Stimulated activated CD4-positive, alpha-beta T cell treated with anti-CD3 and anti-CD28 coated beads, Interleukin-4, amount 100 ng/mL, for 1 hour (primary cell): ENCODE data around the gene BTLA.
"Not testable (repeated sequence)": the region's sequence is repeated elsewhere in the genome, so short reads cannot be mapped to it uniquely, and the experiment has no call there.

ENCODE experiments used
- DNase-seq: peaks from one replicate; pipeline ENCODE4 v3.0.0-alpha.2; 2020

Gene BTLA, protein sequence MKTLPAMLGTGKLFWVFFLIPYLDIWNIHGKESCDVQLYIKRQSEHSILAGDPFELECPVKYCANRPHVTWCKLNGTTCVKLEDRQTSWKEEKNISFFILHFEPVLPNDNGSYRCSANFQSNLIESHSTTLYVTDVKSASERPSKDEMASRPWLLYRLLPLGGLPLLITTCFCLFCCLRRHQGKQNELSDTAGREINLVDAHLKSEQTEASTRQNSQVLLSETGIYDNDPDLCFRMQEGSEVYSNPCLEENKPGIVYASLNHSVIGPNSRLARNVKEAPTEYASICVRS

DNA sequence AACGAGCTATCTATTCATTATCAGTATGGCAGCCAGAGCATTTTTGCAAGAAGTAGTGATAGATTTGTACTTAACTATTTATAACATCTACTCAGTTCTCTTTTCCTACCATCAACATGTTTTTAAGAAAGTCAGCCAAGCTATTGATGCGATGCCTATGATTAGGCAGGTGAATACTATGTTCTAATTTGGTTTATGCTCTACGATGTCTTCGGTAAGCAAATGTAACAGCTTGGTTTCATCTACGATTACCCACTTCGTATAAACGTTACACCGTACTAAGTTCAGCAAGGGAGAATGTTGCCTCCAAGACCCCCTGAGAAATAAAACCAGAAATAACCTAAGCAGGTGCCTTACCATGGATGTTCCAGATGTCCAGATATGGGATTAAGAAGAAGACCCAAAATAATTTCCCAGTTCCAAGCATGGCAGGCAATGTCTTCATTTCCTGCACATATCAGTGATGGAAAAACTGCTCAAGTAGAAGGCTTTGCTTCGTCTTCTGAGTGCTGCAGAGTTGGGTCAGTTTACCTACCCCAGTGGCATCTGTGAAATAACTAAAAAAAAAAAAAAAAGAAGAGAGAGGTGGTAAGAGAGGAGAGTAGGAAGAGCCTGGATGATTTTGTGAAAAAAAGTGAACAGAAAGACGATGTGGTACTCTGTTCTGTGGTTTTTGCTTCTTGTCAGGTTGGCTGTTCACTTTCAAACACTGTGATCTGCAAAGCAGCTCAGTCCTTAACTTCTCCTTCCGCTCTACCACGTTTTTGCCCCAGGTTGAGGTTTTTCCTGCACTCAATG, at the start of gene BTLA:
TSS of gene BTLA (minus strand) at position 559 of the 798 bp plus-strand sequence. CDS start at position 445, 114 bp downstream.
- DNase-seq = no peak

DNA sequence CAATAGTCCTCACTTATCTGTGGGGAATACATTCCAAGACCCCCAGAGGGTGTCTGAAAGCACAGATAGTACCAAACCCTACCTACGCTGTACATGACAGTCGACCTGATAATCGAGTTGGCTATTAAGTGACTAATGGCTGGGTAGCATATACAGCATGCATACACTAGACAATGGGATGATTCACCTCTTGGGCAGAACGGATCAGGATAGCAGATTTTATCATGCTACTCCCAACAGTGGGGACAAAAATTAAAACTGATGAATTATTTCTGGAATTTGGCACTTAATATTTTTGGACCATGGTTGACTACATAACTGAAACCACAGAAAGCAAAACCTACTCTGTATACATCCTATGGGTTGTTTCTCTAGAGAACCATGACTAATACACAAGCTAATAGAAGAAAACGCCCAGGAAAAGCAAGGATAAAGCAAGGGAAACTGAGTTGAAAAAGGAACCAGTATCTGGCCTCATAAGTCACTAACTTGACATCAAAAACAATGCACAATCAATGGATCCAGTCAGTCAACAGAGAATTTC, 47.0 kb upstream of the BTLA start:
- no peak for DNase-seq

DNA sequence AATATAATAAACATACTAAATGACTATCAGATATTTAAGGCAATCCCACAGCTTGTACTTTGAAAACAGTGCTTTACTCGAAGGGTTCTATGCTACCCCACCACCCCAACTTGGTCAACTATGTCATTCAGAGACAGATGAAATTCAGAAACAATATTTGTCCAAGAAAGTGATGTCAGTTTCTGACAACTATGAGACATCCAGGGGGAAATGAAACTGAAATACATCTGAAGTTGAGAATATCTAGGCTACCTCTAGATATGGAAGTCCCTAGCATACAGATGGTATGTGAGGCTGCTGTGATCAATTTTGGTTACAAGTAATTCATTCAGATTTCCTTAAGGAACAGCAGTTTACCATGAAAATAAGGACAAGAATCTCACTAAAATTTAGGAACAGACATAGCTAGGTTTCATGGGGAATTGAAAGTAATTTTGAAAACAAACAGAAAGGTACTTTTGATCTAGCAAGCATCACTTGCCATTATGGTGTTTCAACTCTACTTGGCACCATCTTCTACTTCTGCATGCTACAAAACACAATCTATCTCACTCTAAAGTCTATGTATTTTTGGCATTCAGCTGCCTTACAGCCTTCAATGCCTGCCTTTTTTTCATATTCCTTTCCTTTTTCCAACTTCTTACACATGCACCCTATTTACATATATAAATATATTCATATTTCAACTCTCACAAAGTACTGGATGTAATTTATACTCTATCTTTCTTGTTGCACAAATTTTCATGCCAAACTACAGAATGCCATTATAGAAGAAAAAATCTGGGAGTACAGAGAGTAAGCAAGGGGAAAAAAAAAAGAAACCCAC, 40.8 kb upstream of the BTLA start:
- no peak for DNase-seq

DNA sequence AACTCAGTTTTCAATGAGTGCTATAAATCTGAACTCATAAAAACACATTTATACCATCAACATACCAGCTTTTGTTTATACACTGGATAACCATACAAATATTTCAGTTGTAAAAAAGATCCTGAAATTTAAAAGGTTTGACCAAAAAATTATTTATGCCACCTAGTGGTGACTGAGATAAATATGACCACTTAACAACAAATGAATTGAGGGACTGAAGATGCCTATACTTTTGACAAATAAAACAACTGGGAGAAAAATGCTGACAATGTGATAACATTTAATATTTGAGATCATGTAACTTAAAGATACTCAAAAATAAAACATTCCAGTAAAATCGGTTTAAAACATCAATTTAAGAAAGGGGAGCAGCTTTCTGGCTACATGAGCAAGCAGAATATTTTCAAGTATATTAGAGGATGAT, 32.1 kb upstream of the BTLA start:
- no peak for DNase-seq

DNA sequence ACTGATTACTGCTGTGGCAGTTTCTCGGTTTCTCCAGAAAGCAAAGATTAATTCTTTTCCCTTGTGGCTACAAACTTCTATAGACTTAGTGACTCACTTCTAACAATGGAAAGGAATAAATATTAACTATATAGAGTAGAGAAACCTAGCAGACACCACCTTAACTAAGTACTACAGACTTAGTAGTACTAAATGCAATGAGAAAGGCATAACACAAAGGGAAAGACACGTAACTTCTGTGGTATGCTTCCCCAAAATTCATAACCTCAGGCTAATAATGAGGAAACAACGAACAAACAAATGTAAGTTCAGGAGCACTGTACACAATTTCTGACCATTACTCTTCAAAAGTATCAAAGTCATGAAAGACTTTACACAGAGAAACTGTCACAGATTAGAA, 31.3 kb upstream of the BTLA start:
- DNase-seq = no peak

DNA sequence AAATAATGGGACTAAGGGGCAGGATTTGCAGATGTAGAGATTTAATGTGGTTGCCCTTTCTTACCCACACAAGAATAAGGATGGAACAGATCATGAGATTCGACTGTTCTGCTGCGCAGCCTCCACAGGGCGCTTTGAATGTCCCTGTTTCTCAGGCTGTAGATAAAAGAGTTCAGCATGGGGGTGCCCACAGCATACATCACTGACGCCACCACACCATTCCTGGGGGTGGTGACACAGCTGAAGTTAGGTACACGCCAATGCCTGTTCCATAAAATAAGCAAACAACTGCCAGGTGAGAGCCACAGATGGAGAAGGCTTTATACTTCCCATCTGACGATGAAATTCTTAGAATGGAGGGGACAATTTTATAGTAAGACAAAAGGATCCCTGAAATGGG, 24.9 kb upstream of the BTLA start:
- DNase-seq = not testable (repeated sequence)

DNA sequence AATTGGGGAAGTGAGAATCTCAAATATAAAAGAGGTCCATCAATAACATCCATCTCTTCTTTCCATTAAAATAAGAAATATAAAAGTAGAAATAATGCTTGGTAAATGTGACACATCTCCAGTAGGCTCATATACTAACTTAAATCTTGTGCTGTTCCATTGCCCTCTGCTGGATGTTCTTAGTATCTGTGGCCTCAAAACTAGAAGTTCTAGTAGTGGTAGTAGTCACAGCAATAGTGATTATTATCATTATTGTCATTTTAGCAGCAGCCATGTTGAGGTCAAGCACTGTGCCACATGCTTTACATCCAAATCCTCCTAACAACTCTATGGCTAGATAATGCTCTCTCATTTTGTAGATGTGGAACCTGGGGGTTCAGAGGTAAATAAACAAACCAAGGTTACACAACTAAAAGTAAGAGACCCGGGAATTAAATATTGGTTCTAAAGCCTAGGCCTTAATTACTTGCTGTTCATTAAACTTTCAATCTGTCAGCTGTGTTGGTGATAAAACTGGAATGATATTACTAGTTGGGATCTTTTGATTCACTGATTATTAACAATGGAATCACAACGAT, 20.2 kb upstream of the BTLA start:
- DNase-seq = no peak

DNA sequence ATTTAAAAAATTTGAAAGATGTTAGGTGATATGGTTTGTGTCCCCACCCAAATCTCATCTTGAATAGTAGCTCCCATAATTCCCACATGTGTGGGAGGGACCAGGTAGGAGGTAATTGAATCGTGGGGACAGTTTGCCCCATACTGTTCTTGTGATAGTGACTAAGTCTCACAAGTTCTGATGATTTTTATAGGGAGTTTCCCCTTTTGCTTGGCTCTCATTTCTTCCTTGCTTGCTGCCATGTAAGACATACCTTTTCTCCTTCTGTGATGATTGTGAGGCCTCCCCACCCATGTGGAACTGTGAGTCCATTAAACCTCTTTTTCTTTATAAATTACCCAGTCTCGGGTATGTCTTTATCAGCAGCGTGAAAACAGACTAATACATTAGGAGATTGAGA, 19.7 kb upstream of the BTLA start:
- not testable (repeated sequence) for DNase-seq

DNA sequence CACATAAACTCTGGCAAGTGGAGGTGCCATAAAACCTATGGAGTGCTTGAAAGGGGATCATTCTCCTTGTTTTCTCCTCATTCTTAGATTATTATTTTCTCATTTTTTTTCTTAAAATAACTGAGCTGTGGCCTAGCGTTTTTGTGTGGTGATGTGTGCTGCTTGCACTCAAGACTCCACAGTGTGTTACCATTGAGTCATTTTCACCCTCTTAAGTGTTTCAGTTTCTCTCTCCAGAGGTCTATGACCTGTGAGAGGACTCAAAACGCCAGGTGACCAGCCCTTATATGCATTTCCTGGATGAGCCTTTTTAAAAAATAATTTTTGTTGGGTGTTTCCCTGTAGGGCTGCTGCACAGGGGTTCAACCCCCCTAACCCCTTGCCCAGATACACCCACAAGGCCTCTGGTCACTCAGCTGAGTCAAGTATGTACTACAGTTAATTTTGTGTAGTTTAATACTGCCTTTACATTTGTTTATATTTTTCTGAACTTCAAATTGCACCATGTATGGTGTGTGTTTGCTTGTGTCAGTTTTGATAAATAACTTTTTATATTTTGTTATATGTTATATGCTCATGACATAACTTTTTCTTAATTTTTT, 15.4 kb upstream of the BTLA start:
- DNase-seq = no peak

DNA sequence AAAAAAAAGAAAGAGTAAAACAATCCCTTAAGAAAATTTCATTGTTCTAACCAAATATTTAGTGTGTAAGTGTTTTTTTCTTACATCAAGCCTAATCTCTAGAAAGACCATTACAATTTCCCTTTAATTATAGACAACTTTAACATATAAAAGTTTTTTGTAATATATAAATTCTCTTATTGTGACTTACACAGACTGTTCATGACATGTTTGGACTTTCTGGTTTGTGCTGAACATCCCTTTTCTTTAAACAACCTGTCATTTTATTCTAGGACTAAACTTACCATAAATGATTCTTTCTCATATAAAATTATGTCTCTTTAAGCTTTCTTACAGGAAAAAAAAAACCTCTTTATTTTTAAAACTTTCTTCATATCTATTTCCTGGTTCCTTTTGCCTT, 13.0 kb upstream of the BTLA start:
- DNase-seq = no peak

DNA sequence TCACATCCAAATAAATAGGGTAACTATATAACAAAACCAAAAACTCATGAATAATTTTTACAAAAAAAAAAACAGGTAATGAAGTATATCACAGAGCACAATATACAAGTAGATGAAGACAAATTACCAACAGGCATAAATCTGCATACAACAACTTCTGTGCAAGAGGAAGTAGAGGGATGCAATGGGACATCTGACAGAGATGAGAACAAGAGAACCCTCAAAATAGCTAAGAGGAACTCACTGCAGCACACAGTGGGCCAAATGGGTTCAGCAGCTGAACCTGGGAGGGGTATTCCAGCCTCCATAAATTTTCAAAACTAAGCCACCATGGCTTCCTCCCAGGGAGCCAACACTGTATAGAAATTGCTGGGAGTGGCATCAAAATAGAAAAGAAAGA, 9.6 kb upstream of the BTLA start:
- no peak for DNase-seq

DNA sequence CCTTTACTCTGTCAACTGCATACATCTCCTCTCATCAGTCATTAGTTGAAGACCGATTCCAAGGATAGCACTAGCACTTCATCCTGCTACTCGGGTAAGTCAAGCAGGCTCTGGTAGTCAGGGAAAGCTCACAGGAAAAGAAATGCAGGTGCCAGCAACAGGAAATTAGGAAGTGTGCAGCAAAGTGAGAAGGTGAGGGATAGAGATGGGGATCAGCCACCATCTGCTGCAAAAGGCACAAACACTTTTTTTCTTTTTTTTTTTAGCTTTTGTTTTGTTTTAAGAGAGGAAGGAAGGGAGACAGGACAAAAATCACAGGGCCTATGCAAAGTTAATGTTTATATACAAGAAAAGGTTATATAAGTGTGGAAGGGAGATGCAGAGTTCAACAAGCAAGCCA, 9.0 kb upstream of the BTLA start:
- DNase-seq = no peak

DNA sequence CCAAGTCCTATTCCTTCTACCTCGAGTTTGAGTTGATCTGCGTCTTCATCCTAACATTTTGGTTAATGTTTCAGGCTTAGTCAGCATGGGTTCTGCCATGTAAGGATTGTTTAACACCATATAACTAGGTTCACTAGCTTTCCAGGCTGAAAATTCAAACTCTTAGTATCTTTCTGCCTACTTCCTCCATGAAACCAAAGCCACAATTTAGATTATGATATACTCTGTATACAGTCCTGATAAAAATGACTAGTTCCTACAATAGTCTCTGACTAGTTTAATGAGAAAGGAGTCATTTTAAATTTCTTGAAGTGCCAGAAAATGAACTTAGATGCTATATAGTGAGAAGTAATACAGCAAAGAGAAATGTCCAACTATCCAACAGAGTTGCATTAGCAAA, 6.6 kb upstream of the BTLA start:
- no peak for DNase-seq

DNA sequence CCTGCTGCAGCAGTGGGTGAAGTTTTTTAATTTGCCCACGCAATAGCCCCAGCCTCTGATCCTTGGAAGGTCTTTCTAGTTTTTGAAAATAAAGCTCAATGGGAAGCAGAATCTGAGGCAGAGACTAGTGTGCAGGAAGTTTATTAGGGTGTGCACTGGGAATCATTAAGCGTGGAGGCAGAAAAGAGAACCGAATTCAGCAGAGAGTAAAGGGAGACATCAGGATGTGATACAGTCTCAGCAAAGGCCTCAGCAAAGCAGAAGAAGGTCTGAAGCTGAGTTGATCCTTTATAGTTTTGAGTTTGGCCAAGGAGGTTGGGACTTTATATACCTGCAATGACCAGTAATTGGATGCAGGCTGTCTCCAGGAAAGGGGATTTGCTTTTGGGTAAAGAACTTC, 4.9 kb upstream of the BTLA start:
- DNase-seq = no peak

DNA sequence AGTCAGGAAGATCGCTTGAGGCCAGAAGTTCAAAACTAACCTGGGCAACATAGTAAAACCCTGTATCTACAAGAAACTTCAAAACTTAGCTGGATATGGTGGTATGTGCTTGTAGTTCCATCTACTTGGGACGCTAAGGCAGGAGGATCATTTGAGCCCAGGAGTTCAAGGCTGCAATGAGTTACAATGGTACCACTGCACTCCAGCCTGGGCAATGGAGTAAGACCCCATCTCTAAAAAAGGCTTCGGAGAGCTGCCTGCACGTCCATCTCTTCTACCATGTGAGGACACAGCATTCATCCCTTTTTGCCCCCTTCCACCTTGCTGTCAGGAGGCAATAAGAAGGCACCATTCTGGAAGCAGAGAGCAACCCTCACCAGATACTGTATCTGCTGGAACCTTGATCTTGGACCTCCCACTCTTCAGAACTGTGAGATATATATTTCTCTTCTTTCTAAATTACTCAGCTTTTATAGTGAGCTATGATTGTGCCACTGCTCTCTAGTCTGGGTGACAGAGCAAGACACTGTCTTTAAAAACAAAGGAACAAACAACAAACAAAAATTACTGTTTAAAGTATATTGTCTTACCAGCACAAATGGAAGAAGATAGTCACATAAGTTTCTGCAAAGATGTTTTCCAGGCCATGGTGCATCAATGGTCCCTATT, 4.2 kb upstream of the BTLA start:
- DNase-seq = no peak

DNA sequence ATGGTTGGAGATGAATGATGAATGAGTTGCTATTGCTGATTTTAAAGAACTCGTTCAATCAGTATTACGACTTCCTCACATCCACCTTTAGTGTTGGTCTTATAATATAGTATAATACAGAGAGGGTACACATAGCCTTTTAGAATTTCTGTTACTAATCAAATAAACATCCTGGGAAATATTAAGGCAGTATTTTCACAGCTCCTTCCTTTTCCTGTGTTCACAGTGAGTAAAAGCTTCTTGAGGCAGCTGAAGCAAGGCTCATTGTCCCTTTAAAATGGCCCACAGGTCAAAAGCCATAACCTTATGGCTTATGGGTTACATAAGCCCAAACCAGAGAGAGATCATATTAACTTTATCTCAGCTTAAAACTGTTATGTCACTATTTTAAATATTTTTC, 1.3 kb upstream of the BTLA start:
- no peak for DNase-seq

DNA sequence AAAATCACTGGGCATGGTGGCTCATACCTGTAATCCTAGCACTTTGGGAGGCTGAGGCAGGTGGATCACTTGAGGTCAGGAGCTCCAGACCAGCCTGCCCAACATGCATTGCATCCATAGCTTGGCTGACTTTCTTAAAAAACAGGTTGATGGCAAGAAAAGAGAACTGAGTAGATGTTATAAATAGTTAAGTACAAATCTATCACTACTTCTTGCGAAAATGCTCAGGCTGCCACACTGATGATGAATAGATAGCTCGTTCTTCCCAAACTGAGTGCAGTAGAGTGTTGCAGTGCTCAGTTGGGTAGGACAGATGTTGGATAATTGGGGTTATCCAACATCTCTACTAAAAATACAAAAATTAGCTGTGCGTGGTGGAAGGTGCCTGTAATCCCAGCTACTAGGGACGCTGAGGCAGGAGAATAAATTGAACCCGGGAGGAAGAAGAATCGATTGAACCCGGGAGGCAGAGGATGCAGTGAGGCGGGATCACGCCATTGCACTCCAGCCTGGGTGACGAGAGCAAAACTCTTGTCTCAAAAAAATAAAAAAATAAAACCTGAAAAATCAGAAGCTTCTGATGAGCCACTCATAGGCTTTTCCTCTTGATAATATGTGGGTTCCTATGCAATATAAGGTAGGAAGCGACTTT, 1.2 kb downstream of the BTLA start:
- DNase-seq = no peak

DNA sequence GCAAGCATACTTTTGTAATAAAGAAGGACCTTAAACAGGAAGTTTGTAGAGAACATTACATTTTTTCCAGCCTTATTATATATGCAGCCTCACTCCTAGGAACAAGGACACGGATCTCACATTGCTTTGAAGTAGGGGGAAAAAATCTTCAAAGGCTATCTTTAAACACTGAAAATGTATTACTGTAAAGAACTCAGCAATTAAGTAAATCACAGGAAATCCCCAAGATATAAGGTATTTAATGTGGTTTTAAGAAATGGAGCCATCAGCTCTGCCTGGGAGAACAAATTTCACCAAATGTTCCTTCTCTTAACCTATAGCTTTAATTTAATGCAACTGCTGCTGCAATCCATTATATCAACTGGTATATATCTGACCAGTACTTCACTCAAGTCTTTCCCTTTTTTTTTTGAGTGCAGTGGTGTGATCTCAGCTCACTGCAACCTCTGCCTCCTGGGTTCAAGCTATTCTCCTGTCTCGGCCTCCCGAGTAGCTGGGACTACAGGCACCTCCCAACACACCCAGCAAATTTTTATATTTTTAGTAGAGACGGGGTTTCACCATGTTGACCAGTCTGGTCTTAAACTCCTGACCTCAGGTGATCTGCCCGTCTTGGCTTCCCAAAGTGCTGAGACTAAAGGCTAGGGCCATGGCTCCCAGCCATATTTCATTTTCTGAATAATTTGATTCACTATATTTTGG, 2.8 kb downstream of the BTLA start:
- no peak for DNase-seq

DNA sequence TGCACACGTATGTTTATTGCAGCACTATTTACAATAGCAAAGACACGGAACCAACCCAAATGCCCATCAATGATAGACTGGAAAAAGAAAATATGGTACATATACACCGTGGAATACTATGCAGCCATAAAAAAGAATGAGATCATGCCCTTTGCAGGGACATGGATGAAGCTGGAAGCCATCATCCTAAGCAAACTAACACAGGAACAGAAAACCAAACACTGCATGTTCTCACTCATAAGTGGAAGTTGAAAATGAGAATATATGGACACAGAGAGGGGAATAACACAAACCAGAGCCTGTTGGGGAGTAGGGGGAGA, 4.9 kb downstream of the BTLA start:
- DNase-seq = not testable (repeated sequence)

DNA sequence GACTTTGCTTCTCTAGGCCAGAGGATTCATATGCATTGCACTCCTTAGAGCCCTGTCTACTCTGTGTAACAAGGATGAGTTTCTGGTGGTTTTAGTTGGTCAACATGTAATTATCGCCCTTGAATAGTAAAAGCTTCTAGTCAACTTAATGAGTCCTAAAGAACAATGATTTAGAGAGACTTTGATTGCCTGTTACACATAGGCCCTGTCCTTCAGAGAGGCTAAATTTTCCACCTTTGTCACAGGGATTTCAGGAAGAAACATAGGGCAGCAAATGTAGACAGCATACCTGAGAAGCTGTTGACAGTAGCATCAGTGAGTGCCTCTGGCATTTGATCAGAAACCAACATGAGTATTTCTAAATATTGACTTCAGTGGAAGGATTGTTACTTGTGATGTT, 7.1 kb downstream of the BTLA start:
- DNase-seq = no peak

DNA sequence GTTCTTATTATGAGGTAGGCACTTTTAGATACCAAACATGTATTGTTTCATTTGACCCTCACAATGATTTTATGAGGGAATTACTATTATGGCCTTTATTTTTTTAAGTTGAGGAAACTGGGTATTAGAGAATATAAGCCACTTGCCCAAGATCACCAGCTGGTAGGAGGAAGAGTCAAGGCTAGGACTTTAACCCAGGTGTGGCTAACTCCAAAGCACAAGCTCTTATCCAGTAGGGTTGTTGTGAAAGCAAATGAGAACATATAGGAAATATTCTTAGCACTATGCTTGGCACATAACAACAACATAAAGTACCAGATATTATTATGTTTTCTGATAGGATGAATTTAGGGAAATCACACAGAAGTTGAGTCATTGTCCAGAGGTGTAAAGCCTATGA, 7.9 kb downstream of the BTLA start:
- no peak for DNase-seq
